Activated effector memory CD4-positive, alpha-beta T cell treated with Interleukin-2 at 50 U/mL for 16 hours (primary cell): Measurements from ENCODE around the gene RASGRP2.

ENCODE experiments used
- DNase-seq: peaks from one replicate; pipeline ENCODE4 v3.0.0-alpha.2; 2020

RASGRP2 gene

DNA sequence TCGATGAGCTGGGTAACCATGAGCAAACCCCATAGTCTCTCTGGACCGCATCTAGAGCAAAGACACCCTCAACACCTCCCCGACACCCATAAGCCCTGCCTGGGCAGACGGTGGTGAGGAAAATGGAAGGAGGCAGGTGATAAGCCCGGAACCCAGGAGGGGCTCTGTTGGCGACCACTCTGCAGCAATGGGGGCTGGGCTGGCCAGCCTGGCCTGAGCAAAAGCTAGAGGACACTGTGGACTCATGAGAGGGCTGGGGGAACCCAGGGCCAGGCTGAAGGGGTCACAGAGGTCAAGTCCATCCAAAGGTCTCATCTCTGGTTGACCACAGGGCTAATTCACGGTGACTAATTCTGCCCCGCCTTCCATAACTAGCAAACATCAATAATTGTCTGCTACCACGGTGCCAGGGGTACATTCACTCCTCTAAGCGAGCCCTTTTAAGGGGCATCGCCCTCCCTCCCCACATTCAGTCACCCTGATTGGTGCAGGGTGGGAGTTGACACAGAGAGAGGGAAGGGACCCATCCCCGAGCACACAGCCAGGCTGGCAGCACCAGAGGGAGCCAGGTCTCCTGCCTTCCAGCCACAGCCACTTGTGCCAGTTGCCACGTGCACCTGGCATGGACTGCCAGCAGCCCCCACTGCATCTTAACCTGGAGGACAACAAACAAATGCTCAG lies 11.9 kb upstream of the RASGRP2 start:
- no peak for DNase-seq

DNA sequence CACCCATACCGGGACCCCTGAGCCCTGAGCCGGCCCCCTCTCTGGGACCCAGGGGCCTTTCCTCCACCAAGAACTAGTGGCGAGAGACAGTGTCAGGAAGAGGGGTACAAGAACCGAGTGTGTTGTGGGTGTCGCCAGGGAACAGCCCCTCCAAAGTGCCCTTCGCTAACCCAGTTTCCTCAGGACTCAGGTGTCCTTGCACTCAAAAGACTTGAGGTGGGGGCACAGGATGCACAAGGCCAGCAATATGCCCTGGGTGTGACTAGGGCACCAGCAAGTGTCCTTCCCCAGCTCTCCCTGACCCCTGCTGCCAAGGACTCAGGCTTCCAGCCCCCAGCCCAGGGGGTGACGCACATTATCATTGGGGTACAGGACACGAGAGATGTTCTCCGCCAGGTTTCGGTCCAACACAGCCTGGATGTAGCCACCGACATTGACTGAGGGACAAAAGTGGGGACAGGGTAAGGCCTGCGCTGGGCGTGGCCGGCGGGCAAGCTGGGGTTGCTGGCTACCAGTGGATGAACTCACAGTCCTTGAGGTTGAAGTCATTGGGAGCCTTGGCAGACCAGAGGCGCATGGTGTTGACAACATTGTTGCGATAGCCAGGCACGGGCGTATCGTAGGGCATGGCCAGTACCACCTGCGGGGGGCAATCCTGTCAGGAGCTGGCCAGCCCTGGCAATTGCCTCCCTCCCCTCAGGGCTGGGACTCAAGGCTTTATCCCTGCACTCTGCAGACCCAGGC lies 11.1 kb upstream of the RASGRP2 start:
- DNase-seq: no peak

DNA sequence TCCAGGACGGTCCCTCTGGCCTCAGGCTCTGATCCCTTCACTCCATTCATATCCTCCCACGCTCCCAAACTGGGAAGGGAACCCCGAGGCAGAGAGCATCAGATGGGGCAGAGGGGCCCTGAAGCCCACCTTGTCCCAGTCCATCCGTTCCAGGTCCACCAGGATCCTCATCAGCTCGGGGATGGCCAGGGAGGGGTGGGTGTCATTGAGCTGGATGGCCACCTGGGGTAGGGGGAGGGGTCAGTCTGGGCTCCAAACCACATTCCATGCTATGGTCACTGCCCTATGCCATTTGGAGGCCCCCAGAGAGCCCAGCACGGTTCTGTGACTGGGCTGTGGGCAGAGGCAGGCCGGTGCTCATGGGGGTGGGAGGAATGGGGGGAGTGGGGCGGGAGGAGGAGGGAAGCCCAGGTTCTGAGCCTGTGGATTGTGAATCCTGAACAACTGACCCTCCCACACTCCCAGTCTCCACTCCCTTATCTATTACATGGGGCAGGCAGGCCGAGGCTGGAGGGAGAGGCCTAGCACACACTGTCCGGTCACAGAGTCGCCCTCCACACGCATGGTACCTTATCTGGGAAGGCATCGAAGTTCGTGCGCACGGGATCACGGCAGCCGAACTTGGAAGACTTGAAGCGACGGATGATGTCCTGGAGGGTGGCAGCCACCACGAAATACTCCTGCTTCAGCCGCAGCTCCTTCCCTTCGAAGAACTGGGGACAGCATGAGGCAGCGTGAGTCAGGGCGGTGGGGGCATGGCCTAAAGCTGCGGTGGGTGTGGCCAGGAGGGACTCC lies 10.4 kb upstream of the RASGRP2 start:
- DNase-seq: no peak

DNA sequence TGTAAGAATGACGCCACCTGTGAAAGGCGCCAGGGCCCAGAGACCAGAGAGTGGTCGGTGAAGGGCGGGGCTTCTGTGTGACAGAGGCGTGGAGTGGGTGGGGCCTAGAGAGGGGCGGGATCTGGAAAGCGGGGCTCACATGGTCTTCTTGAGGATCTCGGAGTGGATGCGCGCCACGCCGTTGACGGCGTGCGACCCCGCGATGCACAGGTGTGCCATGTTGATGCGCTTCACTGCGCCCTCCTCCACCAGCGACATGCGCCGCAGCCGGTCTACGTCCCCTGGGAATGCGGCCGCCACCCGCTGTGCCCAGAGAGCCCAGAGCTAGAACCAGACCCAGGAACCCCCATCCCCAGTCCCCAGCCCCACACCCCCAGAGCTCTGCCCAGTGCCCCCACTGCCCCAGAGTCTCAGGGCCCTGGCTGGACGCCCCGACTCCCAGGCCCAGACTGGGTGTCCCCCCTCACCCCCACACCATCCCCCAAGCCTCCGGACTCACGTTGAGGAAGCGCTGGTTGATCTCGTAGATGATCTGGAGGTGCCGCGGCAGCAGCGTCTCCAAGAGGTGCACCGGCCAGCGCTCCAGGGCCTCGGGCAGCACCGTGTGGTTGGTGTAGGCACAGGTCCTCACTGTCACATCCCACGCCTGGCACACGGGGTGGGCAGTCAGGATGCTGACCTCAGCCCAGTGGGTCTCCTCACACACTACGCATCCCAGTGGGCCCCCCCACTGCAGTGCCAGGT lies 9.6 kb upstream of the RASGRP2 start:
- no peak for DNase-seq

DNA sequence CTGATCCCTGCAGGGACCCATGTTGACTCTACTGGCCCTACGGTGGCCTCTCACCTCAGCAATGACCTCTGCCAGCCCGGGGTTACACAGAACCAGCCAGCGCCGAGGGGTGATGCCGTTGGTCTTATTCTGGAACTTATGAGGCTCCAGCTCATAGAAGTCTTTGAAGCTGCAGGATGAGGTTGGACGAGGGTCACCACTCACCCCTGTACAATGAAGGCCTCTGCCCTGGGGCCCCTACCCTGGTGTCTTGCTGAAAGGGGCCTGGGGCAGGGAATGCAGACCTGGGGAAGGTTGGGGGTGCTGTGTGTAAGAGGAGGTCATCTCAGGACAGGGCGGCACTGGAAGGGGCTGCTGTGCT lies 9.1 kb upstream of the RASGRP2 start:
- no peak for DNase-seq

DNA sequence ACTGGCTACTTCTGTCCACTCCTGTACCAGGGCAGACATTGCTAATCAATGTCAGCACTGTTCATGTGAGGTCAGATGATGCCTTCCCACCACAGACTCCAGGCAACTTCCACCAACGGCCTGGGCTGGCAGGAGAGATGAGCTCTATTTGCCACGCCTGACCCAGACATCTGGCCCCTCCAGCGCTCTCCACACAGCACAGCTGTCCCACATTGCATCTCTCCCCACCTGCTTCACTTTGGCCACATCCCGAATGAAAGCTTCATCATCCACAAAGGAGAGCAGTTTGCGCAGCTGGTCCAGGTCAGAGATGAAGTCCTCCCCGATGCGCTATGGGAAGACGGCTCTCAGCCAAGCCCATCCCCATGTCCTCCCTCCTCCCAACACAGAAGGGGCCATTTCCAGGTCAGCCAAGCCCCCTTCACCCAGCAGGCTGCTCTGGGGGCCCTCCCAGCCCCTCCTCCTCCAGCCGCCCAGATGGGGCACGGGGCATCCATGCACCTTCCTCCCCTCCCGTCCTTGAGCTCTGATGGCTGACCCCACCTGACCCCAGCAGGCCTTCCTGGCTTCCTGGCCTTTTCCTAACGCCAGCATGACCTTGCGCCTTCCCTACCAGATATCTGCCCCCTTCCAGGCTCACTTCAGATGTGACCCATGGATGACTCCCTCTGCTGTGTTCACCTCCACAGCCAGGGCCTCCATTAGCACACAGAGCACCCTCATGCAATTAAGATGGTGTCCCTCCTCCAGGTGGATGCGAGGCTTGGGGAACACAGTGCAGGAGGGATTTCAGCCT lies 8.4 kb upstream of the RASGRP2 start:
- no peak for DNase-seq

DNA sequence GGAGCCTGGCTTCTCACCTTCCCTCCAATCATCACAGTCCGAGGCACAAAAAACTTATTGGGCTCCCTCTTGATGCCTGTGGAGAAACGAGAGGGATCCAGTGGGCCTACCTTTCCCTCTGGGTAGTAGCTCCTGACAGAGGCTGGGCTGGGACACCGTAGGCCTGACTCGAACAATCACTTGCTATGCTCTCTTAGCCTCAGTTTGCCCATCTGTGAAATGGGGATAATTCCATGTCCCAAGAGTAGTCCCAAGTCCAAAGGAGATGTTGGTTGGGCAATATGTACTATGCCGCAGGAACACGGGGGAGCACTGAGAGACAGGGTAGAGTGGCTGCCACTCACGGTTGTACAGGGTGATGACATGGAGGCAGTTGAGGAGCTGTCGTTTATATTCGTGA lies 7.6 kb upstream of the RASGRP2 start:
- no peak for DNase-seq

DNA sequence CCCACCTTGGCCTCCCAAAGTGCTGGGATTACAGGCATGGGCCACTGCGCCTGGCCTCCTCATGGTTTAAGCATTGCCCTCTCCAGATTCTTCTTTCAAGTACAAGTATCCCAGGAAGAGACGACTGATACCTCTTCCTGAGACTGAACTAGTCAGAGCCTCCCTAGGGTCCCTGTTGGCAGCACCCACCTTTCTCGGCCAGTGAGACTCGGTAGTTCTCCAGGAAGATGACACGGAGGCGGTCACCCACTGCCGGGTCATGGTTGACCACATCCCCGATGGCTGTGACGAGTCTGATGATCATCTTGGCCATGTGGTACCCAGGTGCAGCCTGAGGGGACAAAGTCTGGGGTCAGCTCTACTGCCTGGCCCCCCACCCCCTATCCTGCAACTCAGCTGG lies 7.2 kb upstream of the RASGRP2 start:
- no peak for DNase-seq

DNA sequence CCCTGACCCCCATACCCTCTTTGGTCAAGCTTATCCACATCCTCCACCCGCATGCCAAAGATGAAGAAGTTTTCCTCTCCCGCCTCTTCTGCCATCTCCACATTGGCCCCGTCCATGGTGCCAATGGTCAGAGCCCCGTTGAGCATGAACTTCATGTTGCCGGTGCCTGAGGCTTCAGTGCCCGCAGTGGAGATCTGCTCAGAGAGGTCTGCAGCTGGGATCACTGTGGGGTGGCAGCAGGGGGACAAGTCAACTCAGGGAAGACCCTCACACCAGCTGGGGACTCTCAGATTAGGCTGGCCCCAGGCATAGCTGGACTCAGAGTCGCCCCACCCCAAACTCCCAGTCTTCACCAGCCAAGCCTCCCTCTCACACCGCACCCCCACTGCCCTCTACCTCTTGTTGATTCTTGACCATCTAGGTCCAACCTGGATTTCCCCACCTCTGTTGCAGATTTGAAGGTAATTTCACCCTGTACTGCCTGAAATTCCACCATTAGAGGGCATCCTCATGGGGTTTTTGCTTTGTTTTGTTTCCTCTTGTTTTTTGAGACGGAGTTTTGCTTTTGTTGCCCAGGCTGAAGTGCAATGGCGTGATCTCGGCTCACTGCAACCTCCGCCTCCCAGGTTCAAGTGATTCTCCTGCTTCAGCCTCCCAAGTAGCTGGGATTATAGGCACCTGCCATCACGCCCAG lies 6.6 kb upstream of the RASGRP2 start:
- no peak for DNase-seq

DNA sequence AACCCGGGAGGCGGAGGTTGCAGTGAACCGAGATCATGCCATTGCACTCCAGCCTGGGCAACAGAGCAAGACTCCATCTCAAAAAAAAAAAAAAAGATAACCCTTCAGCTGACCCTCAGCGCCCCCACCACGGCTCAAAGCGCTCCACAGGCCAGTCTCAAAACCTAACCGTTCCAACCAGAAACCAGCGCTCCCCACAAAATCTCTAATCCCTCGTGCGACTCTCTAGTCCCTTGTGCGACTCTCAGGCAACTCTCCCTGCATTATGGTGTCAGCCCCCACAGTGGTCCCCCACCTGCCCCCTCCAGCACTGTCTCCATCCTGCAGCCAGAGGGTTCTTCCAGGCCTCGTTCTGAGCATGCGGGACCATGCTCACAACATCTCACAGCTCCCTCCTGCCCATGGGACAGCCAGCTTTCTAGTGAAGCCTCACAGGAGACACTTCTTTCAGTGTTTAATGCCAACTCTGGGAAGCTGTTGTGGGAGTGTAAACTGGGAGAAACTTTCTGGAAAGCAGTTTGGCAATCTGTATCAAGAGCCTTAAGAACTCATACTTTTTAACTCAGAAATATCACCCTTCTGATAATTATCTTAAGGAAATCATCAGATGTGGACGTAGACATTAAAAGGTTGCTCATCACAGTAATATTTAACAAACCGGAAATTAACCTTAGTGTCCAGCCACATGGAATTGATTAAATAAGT lies 4.2 kb upstream of the RASGRP2 start:
- no peak for DNase-seq

DNA sequence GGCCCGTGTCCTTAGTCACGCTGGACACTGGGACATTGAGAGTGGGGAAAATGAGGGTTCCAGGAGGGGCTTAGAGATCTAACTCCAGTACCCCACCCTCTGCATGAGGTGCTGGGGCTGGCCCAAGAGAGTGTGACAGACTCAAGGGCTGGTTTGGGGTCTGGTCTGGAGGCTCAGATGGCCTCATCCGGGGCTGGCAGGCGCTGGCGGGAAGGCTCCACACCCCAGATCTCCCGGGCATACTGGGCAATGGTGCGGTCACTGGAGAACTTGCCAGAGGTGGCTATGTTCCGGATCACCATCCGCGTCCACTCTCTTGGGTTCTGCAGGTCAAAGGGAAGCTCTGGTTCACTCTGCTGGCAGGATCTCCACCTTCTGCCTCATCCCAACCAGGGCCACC lies 2.5 kb upstream of the RASGRP2 start:
- no peak for DNase-seq

DNA sequence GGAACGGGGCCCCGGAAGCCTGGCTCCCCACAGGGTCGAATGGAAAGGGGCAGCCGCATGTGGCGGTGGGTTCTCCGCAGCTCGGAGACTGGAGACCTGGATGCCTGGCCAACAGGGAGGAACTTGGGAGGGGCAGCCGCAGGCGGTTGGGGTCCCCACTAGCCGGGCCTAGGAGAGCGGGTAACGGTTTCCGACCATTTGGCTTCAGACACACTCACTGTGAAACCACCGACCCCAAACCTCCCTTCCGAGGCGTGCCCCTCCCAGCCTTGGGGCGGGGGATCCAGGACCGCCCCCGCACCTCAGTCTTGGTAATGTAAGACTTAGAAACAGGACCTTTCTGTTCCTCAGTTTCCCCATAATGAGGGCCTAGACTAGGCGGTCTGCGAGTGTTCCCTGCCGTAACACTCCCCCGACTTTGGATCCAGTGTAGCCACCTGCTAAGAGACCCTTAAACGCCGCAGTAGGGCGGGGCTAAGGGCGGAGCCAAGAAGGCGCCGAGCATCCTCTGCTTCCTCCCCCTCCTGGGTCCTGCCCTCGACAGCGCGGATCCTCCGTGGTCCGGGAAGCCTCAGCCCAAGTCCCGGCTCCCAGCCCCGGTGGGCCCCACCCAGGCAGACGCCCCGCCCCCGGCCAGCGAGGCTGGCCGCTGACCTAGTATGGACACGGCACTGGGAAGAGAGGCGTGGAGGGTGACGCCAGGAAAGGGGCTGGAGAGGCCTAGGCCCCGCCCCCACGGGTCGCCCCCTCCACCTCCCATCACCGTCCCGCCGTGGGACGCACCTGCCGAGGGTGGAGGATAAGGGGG lies 1.8 kb upstream of the RASGRP2 start:
- peak; percentile 80 for DNase-seq

DNA sequence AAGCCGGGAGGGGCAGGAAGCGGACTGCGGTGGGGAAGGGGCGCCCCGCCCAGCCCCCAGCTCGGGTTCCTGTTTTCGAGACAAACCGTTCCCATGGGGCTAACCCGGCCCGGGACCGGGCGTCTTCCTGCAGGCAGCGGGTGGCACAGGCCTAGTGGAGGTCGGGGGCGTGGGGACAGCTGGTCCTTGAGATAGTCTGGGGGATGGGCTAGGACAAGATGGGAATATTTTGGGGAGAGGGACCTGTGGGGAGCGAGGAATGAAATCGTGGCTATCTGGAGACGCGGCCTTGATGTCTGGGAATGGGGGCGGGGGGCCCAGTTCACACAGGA lies 1.2 kb upstream of the RASGRP2 start:
- DNase-seq: peak; percentile 90

DNA sequence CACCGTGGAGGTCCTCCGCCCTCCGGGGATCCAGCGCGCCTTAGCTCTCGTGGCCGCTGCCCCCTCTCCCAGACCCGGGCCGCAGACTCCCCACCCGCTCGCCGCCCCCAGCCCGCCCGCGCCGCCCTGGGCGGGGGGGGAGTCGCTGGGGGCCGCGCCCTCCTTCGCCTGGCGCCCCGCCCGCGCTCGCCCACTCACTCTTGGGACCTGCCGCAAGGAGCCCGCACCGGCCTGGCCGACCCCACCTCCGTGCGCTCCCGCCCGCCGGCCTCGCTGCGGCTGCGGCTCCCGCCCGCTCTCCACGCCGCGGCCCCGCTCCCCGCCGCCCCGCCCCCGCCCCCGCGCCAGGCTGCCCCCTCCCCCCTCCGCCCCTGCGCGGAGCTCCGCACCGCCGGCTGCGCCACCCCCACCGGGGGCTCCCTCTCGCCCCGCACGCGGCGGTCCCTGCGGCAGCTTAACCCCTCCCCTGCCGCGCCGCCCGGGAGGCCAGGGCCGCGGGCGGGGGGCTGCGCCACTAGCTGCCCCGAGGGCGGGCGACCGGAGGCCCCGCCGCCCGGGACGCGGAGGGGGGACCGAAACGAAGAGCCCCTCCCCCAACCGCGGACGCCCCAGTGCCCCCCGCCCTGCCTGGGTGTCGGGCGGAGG lies 724 bp upstream of the RASGRP2 start:
- DNase-seq: peak; percentile 53

DNA sequence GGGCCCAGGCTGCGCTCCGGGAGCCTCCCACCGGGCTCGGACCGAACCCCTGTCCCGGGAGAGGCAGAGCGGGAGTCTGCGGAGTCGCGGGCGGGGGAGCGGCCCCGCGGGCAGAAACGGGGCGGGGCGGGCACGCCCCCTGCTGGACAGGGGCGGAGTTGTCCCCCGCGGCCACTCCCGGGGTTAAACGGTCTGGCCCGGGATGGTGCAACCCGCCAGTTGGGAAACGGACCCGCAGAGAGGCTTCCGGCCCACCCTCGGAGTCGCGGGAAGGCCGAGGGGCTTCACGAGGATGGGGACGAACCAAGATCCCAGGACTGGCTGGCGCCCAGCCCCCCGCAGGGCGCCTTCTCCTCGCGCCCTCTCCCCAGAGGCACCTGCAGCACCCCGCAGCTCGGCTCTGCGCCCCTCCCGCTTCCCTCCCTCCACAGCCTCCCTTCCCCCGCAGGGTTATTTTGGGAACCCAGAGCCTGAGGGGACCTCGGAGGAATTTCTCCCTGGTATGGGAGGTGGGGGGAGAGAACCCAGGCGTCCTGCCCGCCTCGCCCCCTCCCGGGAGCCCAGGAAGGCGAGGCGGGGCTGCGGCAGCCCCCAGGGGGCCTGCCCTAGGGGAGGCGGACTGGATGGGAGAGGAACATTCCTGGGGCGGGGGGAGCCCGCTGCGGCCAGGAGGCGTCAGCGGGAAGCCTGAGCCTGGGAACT lies 902 bp downstream of the RASGRP2 start:
- peak; percentile 72 for DNase-seq

DNA sequence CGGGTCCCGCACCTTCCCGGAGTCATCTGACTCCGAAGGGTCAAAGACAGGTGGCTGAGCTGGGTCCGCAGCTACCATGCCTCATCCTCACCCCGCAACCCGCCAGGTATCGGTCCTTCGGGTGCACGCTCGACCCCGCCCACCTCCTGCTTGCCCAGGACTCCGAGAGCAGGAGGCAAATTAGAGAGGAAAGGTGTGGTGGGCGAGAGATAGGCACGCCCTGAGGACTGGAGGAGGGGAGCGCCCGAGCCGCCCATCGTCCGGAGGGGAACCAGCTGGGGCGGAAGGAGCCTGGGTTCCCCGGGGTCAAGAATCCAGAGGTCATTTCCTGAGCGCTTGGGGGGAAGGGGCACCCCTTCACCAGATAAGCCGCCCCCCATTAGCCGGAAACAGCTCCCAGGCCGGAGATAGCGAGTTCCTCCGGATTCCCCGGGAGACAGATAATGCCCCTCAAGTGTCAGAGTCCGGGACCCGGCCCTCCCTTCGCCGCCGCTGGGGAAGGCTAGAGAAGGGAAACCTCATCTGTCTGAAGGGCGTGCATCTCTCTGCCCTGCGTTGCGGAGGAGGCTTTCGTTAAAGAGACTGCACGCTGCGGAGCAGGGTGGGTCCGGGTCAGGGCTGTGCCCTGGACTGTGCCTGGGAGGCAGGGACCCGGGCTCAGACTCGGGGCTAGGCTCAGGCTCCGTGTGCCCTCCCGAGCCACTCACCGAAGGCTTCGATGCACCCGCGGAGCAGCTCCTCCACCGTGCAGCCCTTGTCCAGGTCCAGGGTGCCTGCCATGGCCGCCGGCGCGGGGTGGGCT lies 1.7 kb downstream of the RASGRP2 start:
- no peak for DNase-seq

DNA sequence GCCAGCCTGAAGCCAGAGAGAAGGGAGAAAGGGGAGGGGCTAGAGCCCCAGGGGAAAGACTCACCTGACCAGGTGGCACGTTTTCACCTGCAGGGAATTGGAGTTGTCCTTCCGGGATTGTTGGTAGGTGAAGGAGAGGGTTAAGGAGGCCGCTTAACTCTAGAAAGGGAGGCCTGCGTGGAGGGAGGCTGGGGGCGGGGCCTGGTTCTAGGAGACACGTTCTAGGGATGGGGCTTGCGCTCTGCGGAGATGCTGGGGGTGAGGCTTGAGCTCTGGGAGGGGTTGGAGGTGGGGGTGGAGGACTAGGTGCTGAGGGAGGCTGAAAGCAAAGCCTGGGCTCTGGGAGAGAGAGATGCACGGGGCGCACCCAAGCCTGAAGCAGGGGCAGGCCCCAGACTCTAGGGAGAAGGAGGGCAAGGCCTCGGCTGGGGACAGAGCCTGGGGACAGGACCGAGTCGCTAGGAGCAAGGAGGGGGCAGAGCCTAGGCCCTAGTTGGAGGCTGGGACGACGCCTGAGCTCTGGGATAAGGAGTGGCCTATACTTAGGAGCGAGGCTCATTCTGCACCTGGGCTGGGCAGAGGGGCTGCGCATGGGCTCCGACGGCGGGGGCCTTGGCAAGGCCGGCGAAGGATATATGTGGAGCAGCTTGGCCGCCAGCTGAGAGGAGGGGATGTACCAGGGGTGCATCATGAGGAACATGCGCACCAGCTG lies 2.4 kb downstream of the RASGRP2 start:
- DNase-seq: no peak

DNA sequence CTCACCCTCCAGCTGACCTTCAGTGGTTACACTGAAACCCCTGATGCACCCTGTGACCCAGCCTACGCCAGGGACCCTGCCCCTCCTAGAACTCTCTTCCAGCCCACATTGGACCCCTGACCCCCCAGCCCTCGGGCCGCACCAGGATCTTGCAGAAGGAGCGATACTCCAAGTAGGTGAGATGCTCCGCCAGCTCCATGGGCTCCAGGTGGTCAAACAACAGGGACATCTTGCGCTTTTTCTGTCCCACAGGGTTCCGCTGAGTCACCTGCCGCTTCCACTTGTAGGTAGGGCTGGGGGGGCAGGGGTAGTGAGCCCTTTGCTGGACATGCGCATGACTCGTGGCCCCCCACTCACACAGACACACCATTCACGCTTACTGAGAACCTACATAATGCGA lies 4.1 kb downstream of the RASGRP2 start:
- DNase-seq: no peak
